ENCODE measurements around the gene MEGF11.

DNA sequence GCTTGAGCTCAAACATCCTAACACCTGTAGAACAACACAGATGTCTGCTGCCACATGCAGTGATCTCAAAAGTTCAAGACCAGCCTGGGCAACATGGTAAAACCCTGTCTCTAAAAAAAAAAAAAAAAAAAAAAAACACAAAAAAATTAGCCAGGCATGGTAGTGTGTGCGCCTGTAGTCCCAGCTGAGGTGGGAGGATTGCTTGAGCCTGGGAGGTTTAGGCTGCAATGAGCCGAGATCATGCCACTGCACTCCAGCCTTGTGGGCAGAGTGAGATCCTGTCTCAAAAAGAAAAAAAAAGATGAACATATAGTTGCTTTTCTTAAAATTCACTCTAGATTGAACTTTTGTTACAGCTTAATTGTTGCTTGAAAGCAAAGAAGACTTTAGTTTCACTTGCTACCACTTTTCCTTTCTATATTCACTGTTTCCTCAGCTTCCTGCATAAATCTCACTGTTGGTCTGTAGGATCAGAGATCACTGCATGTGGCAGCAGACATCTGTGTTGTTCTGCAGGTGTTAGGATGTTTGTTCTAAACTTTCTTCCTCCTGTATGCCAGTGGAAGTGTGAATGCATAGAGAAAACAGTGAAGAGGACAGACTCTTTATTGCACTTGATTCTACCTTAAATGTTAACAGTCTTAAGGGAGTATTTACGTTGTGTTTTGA lies 371.6 kb downstream of the MEGF11 start:
- TF ChIP-seq, protein P1, sequence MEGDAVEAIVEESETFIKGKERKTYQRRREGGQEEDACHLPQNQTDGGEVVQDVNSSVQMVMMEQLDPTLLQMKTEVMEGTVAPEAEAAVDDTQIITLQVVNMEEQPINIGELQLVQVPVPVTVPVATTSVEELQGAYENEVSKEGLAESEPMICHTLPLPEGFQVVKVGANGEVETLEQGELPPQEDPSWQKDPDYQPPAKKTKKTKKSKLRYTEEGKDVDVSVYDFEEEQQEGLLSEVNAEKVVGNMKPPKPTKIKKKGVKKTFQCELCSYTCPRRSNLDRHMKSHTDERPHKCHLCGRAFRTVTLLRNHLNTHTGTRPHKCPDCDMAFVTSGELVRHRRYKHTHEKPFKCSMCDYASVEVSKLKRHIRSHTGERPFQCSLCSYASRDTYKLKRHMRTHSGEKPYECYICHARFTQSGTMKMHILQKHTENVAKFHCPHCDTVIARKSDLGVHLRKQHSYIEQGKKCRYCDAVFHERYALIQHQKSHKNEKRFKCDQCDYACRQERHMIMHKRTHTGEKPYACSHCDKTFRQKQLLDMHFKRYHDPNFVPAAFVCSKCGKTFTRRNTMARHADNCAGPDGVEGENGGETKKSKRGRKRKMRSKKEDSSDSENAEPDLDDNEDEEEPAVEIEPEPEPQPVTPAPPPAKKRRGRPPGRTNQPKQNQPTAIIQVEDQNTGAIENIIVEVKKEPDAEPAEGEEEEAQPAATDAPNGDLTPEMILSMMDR (IDR thresholded peaks at IDR 0.05): no peak
- TF ChIP-seq POLR2A (IDR thresholded peaks at IDR 0.05): no peak

All from Peyer's patch (tissue), 4 donors.